IMR-90 (cell line): ENCODE results near the gene NAA80. TPM values are rescaled to one million over a fixed set of nuclear protein-coding genes. Genes with fewer than 3 reads are reported as not detected.
A peak's percentile ranks its signal among the peaks of the same experiment; 100 is the strongest.

Source experiments
- ATAC-seq: fragments of 200-7000 bp; cut with Tn5 transposase; 2 replicates; pipeline ENCODE4 v1.9.1; 2020; ENCODE audit warnings: low read depth, mild to moderate bottlenecking, moderate library complexity
- BruUV-seq: library from RNA; stranded (reverse); fragments of 400-500 nt; replicated peaks from 2 replicates; lab custom pipeline; 2021; lab: Mats Ljungman, UMichigan
- CTCF ChIA-PET: fragments of 300-600 bp; formaldehyde crosslinking; extraction: SDS; loops from one replicate; lab custom pipeline; 2021; ENCODE audit warnings: antibody characterized with exemption; lab: Yijun Ruan, JAX
- POLR2A ChIA-PET: fragments of 300-600 bp; sonication (Branson Sonifier 250); formaldehyde crosslinking; loops from one replicate; lab custom pipeline; 2022; ENCODE audit warnings: antibody characterized with exemption; ENCODE audit not compliant: unreplicated experiment; lab: Charles Lee
- DNase-seq: peaks from one replicate; pipeline ENCODE4 v3.0.0; 2013
- H2AFZ ChIP-seq: replicated peaks from 2 replicates; pipeline ENCODE3; 2013; ENCODE audit warnings: low read length, mild to moderate bottlenecking; ENCODE audit not compliant: poor library complexity
- H2AK5ac ChIP-seq: 2 replicates; pipeline ENCODE4 v1.6.1; 2013; ENCODE audit warnings: low read depth, low read length, inconsistent platforms
- H2AK9ac ChIP-seq: replicated peaks from 2 replicates; pipeline ENCODE3; 2013; ENCODE audit warnings: mild to moderate bottlenecking, low read depth, low read length, moderate library complexity; ENCODE audit not compliant: poor library complexity
- H2BK120ac ChIP-seq: 2 replicates; pipeline ENCODE4 v1.6.1; 2013; ENCODE audit warnings: low read depth, low read length, inconsistent platforms
- H2BK15ac ChIP-seq: 3 replicates; pipeline ENCODE4 v1.6.1; 2013; ENCODE audit warnings: low read depth, low read length, inconsistent platforms
- H2BK20ac ChIP-seq: 2 replicates; pipeline ENCODE4 v1.6.1; 2013; ENCODE audit warnings: low read depth, mild to moderate bottlenecking, inconsistent platforms, low read length, moderate library complexity
- H2BK5ac ChIP-seq: 2 replicates; pipeline ENCODE4 v1.6.1; 2013; ENCODE audit warnings: mild to moderate bottlenecking, low read depth, low read length, inconsistent platforms; ENCODE audit not compliant: poor library complexity, severe bottlenecking
- H3K14ac ChIP-seq: replicated peaks from 2 replicates; pipeline ENCODE4 v1.6.1; 2013; ENCODE audit warnings: low read depth, low read length, inconsistent platforms
- H3K18ac ChIP-seq: 2 replicates; pipeline ENCODE4 v1.6.1; 2013; ENCODE audit warnings: low read depth, low read length, control low read depth
- H3K23ac ChIP-seq: 2 replicates; pipeline ENCODE4 v1.6.1; 2013; ENCODE audit warnings: low read depth, low read length, inconsistent platforms
- H3K27ac ChIP-seq: 2 replicates; pipeline ENCODE4 v1.5.1; 2013; ENCODE audit warnings: mild to moderate bottlenecking, control low read depth, low read length; ENCODE audit not compliant: insufficient read depth
- H3K27me3 ChIP-seq: 2 replicates; pipeline ENCODE4 v1.6.1; 2013; ENCODE audit warnings: low read length; ENCODE audit not compliant: control insufficient read depth, insufficient read depth
- H3K36me3 ChIP-seq: 2 replicates; pipeline ENCODE4 v1.6.1; 2013; ENCODE audit warnings: low read length, mixed read lengths; ENCODE audit not compliant: control insufficient read depth, insufficient read depth
- H3K4ac ChIP-seq: 2 replicates; pipeline ENCODE4 v1.6.1; 2013; ENCODE audit warnings: low read depth, low read length, inconsistent platforms
- H3K4me1 ChIP-seq: 2 replicates; pipeline ENCODE4 v1.6.1; 2013; ENCODE audit warnings: low read length, mixed read lengths; ENCODE audit not compliant: control insufficient read depth, insufficient read depth
- H3K4me2 ChIP-seq: 2 replicates; pipeline ENCODE4 v1.6.1; 2013; ENCODE audit warnings: low read depth, mild to moderate bottlenecking, control low read depth, low read length, moderate library complexity
- H3K4me3 ChIP-seq: 2 replicates; pipeline ENCODE4 v1.5.1; 2013; ENCODE audit warnings: low read depth, mild to moderate bottlenecking, control low read depth, low read length, moderate library complexity; ENCODE audit not compliant: insufficient read depth
- H3K56ac ChIP-seq: 2 replicates; pipeline ENCODE4 v1.6.1; 2013; ENCODE audit warnings: low read length, inconsistent platforms; ENCODE audit not compliant: insufficient read depth; ENCODE audit errors: extremely low read depth
- H3K79me1 ChIP-seq, 2 experiments: 2 replicates each; pipeline ENCODE4 v1.6.1; 2013; ENCODE audit warnings: low read length in 2 of 2, inconsistent platforms in 1 of 2, low read depth in 1 of 2
- H3K9ac ChIP-seq: 2 replicates; pipeline ENCODE4 v1.6.1; 2013; ENCODE audit warnings: low read depth, low read length, control low read depth
- H3K9me1 ChIP-seq: 2 replicates; pipeline ENCODE4 v1.6.1; 2013; ENCODE audit warnings: low read length, inconsistent platforms; ENCODE audit not compliant: insufficient read depth
- H3K9me3 ChIP-seq: 2 replicates; pipeline ENCODE4 v1.6.1; 2013; ENCODE audit warnings: low read length; ENCODE audit not compliant: control insufficient read depth, insufficient read depth
- H4K20me1 ChIP-seq: 2 replicates; pipeline ENCODE4 v1.6.1; 2013; ENCODE audit warnings: low read length, inconsistent platforms; ENCODE audit not compliant: insufficient read depth
- H4K5ac ChIP-seq: 2 replicates; pipeline ENCODE4 v1.6.1; 2013; ENCODE audit warnings: mild to moderate bottlenecking, low read depth, low read length, control low read depth
- H4K8ac ChIP-seq, 2 experiments: 2 replicates each; pipeline ENCODE4 v1.6.1; 2013; ENCODE audit warnings: low read depth in 2 of 2, low read length in 2 of 2, control low read depth in 1 of 2, inconsistent platforms in 1 of 2
- H4K91ac ChIP-seq: 2 replicates; pipeline ENCODE4 v1.6.1; 2013; ENCODE audit warnings: low read depth, low read length, inconsistent platforms; ENCODE audit not compliant: insufficient read depth
- MAZ ChIP-seq: IDR thresholded peaks from 2 replicates; pipeline ENCODE4 v1.6.1; 2012; ENCODE audit warnings: low read depth, mild to moderate bottlenecking, low read length, improper control_type of control experiment, moderate library complexity, borderline replicate concordance
- MXI1 ChIP-seq: IDR thresholded peaks from 2 replicates; pipeline ENCODE4 v1.6.1; 2012; ENCODE audit warnings: low read depth, mild to moderate bottlenecking, low read length, moderate library complexity, borderline replicate concordance
- POLR2A ChIP-seq: IDR thresholded peaks from 2 replicates; pipeline ENCODE4 v1.6.1; 2012; ENCODE audit warnings: mild to moderate bottlenecking, low read depth, low read length
- RCOR1 ChIP-seq: IDR thresholded peaks from 2 replicates; pipeline ENCODE4 v1.6.1; 2012; ENCODE audit warnings: mild to moderate bottlenecking, low read length, improper control_type of control experiment; ENCODE audit not compliant: insufficient replicate concordance
- SMC3 ChIP-seq: fragments of 150-350 bp; IDR thresholded peaks from 2 replicates; pipeline ENCODE4 v1.6.1; 2016; ENCODE audit warnings: low read depth, mild to moderate bottlenecking, antibody characterized with exemption, low read length, moderate library complexity
- WGBS, 2 experiments: methylation state at CpG; one replicate each; pipeline versions ENCODE4 v1.1.5 to v1.1.7; 2013; ENCODE audit warnings: missing lambda C conversion rate in 2 of 2; ENCODE audit not compliant: insufficient read length in 1 of 2; ENCODE audit errors: extremely low coverage in 2 of 2; 5-methylcytosine and 5-hydroxymethylcytosine counted together
- dilution Hi-C: fragments of 300-500 bp; cut with HindIII; formaldehyde crosslinking; loops from one replicate; pipeline ENCODE4 v1.14.3; 2018; ENCODE audit warnings: low sequenced_read_pairs; ENCODE audit not compliant: unreplicated experiment
- in situ Hi-C: fragments of 300-500 bp; cut with MboI; formaldehyde crosslinking; loops from 3 replicates; pipeline ENCODE4 v1.14.3; 2019; ENCODE audit warnings: low sequenced_read_pairs, inconsistent platforms, mixed read lengths
- intact Hi-C: fragments of 100-400 bp; cut with micrococcal nuclease; formaldehyde crosslinking; loops from 2 replicates; pipeline ENCODE4 v1.10.0; 2022
- polyA plus RNA-seq, 3 experiments: library from polyadenylated mRNA; depleted of rRNA; stranded (reverse); fragments of >200 nt; gene quantifications; 2 replicates each; pipeline ENCODE4 v1.2.3, GENCODE V29; 2012; ENCODE audit warnings: low replicate concordance in 1 of 3
- total RNA-seq: library from RNA; depleted of rRNA; stranded (reverse); fragments of >200 nt; gene quantifications from 2 replicates; pipeline ENCODE4 v1.2.3, GENCODE V29; 2012

Gene NAA80
- total and polyA plus RNA-seq, 2 of the 4 experiments (the other 2 are of a cell fraction) = 5.0 to 14.4 TPM

DNA sequence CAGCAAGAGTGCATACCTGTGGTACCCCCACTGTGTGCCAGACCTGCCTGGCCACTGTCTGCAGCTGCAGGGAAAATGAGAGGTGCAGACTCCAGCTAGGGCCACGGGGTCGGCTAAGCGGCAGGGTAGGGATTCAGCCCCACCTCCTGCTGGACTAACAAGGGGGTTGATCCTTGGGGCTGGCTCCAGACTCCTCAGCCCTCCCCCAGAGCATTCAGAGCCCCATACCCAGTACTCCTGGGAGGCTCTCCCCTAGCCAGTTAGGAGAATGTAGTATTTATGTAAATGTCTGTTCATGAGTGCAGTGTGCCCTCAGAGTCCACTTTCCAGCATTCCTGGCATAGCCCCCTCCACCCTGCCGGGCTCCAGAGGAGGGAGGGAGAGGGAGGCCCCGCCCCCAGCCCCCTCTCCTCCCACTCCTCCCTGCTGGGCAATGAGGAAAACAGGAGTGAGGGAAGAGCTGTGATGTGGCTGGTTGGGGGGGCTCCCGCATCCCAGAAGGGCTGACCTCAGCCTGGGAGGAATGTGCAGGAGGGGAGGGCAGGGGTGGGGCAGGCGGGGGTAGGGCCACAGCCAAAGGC is 34.7 kb downstream of the NAA80 start:
- in situ Hi-C loops = no loop called here
- Histone ChIP-seq H2BK15ac (peak overlapping the region; percentile 67; the same call in 2 of the 3 replicates), H3K27me3 (no peaks in the 10 kb centered on the region), H2AFZ (peak overlapping the region; percentile 81), H3K9me1 (peaks cover 38% of the 10 kb centered on the region), H4K8ac (peak overlapping the region; percentile 89 to 99; a peak in 3 of 4 replicates), H3K23ac (peak overlapping the region; percentile 61), H3K9me3 (no peaks in the 10 kb centered on the region), H3K56ac (peak overlapping the region; percentile 58), H2BK120ac (peak overlapping the region; percentile 80), H3K4me3 (no peak overlapping the region), H3K27ac (peak overlapping the region; percentile 97), H2BK20ac (peak overlapping the region; percentile 27), H4K91ac (peak overlapping the region; percentile 99), H3K79me1 (peaks cover 6 to 59% of the 10 kb centered on the region in 2 experiments; a peak in 3 of 4 replicates), H3K18ac (peak overlapping the region; percentile 83), H2AK9ac (peak overlapping the region; percentile 86), H3K14ac (peak overlapping the region; percentile 79), H2AK5ac (peak overlapping the region; percentile 100), H3K36me3 (no peaks in the 10 kb centered on the region; the same call in 1 of the 2 replicates), H3K4me1 (peaks cover 64% of the 10 kb centered on the region), H3K9ac (peak overlapping the region; percentile 44), H3K4me2 (peak overlapping the region; percentile 45), H4K20me1 (no peaks in the 10 kb centered on the region), H2BK5ac (peak overlapping the region; percentile 85), H4K5ac (peak overlapping the region; percentile 78), H3K4ac (peak overlapping the region; percentile 100)
- ChIA-PET CTCF (interaction anchor here (0.7 to 1.7 kb wide), 2 partner anchors 8 to 38 kb away, joined by 4 to 5 read pairs; no protein-coding TSS in a partner anchor), POLR2A (interaction anchor here (0.6 to 0.7 kb wide), 4 partner anchors 27 to 157 kb away, joined by 3 to 6 read pairs (median 4); no protein-coding TSS in a partner anchor)
- TF ChIP-seq SMC3 = no peak
- no peak for TF ChIP-seq RCOR1
- peak; percentile 99 for TF ChIP-seq MAZ
- TF ChIP-seq MXI1 = no peak
- TF ChIP-seq POLR2A = no peak
- no TSS peak for BruUV-seq
- WGBS, 2 experiments = no CpG with 5 or more reads among the region's 7 CpGs
- intact Hi-C loops = loop anchor here (5.0 kb wide), 1 partner anchor 58 kb away; the partner anchor contains the start of gene HYAL2
- dilution Hi-C loops = no loop called here
- peak; percentile 93 for DNase-seq
- ATAC-seq = peak; percentile 71
